ENCODE measurements around the gene ST3GAL3. TPM values are rescaled to one million over a fixed set of nuclear protein-coding genes. Genes with fewer than 3 reads are reported as not detected.

ST3GAL3 gene
- total and polyA plus RNA-seq, 2 experiments from 2014 or later: 6.2 to 6.3 TPM

DNA sequence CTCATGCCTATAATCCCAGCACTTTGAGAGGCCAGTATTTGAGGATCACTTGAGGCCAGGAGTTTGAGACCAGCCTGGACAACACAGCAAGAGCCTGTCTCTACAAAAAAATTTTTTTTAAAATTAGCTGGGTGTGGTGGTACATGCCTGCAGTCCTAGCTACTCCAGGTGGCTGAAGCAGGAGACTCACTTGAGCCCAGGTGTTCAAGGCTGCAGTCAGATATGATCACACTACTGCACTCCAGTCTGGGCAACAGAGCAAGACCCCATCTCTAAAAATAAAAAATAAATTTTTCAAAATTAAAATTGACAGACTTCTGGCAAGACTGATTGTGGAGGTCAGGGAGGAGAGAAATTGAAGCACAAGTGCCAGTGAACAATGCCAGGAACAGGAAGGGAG lies 60.8 kb downstream of the ST3GAL3 start:
- peaks cover 10% of the 10 kb centered on the region for H3K4me1 ChIP-seq (ENCODE audit: insufficient read depth)
- H3K27me3 ChIP-seq: no peaks in the 10 kb centered on the region
- H3K27ac ChIP-seq: no peak overlapping the region
- no peaks in the 10 kb centered on the region for H3K9me3 ChIP-seq (ENCODE audit: low read depth)
- no peak overlapping the region for H3K4me2 ChIP-seq
- H3K9me2 ChIP-seq (replicated peaks; ENCODE audit: insufficient read depth): no peaks in the 10 kb centered on the region
- H3K4me3 ChIP-seq: no peak overlapping the region
- TF ChIP-seq, protein P1, sequence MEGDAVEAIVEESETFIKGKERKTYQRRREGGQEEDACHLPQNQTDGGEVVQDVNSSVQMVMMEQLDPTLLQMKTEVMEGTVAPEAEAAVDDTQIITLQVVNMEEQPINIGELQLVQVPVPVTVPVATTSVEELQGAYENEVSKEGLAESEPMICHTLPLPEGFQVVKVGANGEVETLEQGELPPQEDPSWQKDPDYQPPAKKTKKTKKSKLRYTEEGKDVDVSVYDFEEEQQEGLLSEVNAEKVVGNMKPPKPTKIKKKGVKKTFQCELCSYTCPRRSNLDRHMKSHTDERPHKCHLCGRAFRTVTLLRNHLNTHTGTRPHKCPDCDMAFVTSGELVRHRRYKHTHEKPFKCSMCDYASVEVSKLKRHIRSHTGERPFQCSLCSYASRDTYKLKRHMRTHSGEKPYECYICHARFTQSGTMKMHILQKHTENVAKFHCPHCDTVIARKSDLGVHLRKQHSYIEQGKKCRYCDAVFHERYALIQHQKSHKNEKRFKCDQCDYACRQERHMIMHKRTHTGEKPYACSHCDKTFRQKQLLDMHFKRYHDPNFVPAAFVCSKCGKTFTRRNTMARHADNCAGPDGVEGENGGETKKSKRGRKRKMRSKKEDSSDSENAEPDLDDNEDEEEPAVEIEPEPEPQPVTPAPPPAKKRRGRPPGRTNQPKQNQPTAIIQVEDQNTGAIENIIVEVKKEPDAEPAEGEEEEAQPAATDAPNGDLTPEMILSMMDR (IDR thresholded peaks at IDR 0.05; ENCODE audit: poor library complexity): no peak
- TF ChIP-seq EZH2 (IDR thresholded peaks at IDR 0.05; ENCODE audit: borderline replicate concordance): no peak
- TF ChIP-seq EZH2phosphoT487 (IDR thresholded peaks at IDR 0.05; ENCODE audit: low read depth, severe bottlenecking, unreplicated experiment): no peak
- no peaks in the 10 kb centered on the region for H4K20me1 ChIP-seq (ENCODE audit: insufficient read depth, poor library complexity, severe bottlenecking)
- no peak for DNase-seq (ENCODE audit: low spot score)
- no peaks in the 10 kb centered on the region for H3K36me3 ChIP-seq (replicated peaks; ENCODE audit: insufficient read depth, low read depth)
- no peak overlapping the region for H2AFZ ChIP-seq
- no peaks in the 10 kb centered on the region for H3K79me2 ChIP-seq

DNA sequence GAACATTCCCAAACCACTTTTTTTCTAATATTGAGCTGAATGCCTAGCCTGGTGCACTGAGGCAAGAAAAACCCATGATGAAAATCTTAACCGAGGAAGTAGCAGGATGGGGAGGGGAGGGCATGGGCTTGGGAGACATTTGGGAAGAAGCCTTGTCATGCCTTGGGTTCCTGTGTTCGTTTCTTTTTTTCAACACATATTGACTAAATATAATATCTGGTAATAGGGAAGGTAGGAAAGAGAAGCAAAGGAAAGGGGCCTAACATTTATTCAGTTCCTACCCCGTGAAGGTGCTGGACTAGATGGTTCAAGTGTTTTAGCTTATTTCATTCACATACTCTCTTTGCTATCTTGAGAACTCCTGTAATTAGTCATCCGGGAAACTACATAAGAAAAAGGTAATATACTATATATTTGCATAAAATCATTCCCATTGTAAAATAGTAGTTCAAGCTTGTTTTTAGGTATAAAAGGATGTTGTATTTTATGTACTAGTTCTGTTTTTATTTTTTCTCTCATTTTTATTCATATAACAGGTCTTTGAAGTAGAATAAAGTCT lies 62.1 kb downstream of the ST3GAL3 start:
- Histone ChIP-seq H3K27me3 (no peaks in the 10 kb centered on the region), H3K4me1 (ENCODE audit: insufficient read depth) (peaks cover 10% of the 10 kb centered on the region), H3K4me2 (no peak overlapping the region), H3K4me3 (no peak overlapping the region), H4K20me1 (ENCODE audit: insufficient read depth, poor library complexity, severe bottlenecking) (no peaks in the 10 kb centered on the region), H3K27ac (no peak overlapping the region), H2AFZ (no peak overlapping the region), H3K79me2 (no peaks in the 10 kb centered on the region), H3K9me3 (ENCODE audit: low read depth) (no peaks in the 10 kb centered on the region), H3K9me2 (replicated peaks; ENCODE audit: insufficient read depth) (no peaks in the 10 kb centered on the region), H3K36me3 (replicated peaks; ENCODE audit: insufficient read depth, low read depth) (no peaks in the 10 kb centered on the region)
- DNase-seq (ENCODE audit: low spot score): no peak
- WGBS (ENCODE audit: low lambda C conversion rate, missing lambda C conversion rate): 87% methylated on average over 4 of the region's 4 CpGs
- TF ChIP-seq, protein P1 (IDR thresholded peaks at IDR 0.05; ENCODE audit: poor library complexity): no peak
- TF ChIP-seq EZH2 (IDR thresholded peaks at IDR 0.05; ENCODE audit: borderline replicate concordance) (no peak), EZH2phosphoT487 (IDR thresholded peaks at IDR 0.05; ENCODE audit: low read depth, severe bottlenecking, unreplicated experiment) (no peak)

DNA sequence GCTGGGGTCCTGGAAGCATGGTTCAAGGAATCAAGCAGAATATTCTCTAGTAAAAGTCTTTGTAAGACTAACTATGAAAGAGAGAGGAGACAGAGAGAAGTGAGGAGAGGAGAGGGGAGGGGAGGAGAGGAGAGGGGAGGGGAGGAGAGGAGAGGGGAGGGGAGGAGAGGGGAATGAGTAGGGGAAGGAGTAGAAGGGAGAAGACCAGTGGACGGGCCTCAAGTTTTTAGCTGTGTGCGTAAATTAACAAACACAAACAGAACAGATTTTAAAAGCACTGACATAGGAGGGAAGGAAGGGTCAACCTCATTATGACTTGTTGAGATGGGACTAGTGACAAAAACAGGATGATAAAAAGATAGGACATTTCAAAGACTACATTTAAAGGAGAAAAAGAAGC lies 62.8 kb downstream of the ST3GAL3 start:
- Histone ChIP-seq H3K27me3 (no peaks in the 10 kb centered on the region), H3K4me2 (no peak overlapping the region), H3K4me1 (ENCODE audit: insufficient read depth) (peaks cover 10% of the 10 kb centered on the region), H3K27ac (no peak overlapping the region), H3K4me3 (no peak overlapping the region), H4K20me1 (ENCODE audit: insufficient read depth, poor library complexity, severe bottlenecking) (no peaks in the 10 kb centered on the region), H3K79me2 (no peaks in the 10 kb centered on the region), H3K9me2 (replicated peaks; ENCODE audit: insufficient read depth) (no peaks in the 10 kb centered on the region), H3K9me3 (ENCODE audit: low read depth) (no peaks in the 10 kb centered on the region), H2AFZ (no peak overlapping the region), H3K36me3 (replicated peaks; ENCODE audit: insufficient read depth, low read depth) (no peaks in the 10 kb centered on the region)
- TF ChIP-seq EZH2 (IDR thresholded peaks at IDR 0.05; ENCODE audit: borderline replicate concordance) (no peak), EZH2phosphoT487 (IDR thresholded peaks at IDR 0.05; ENCODE audit: low read depth, severe bottlenecking, unreplicated experiment) (no peak)
- TF ChIP-seq, protein P1 (IDR thresholded peaks at IDR 0.05; ENCODE audit: poor library complexity): no peak
- WGBS (ENCODE audit: low lambda C conversion rate, missing lambda C conversion rate): 100% methylated on average over 1 of the region's 2 CpGs
- no peak for DNase-seq (ENCODE audit: low spot score)

DNA sequence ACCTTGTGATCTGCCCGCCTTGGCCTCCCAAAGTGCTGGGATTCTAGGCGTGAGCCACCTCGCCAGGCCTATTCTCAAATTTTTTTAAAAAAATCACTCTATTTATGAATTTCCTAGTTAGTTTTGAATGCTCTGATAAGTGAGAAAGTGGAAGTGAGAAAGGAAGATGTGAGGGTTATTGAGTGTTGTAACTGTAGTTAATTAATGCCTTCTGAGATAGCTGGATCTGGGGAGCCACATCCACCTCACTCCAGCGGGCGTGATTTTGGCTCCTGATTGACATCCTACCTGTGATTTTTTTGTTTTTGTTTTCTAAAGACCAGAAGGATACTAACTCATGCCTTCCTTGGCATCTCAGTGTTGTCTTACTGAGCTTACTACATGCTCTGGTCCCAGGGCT lies 65.6 kb downstream of the ST3GAL3 start:
- Histone ChIP-seq H3K27me3 (no peaks in the 10 kb centered on the region), H3K4me2 (no peak overlapping the region), H3K9me3 (ENCODE audit: low read depth) (no peaks in the 10 kb centered on the region), H3K4me3 (no peak overlapping the region), H3K79me2 (no peaks in the 10 kb centered on the region), H3K27ac (no peak overlapping the region), H2AFZ (no peak overlapping the region), H3K9me2 (replicated peaks; ENCODE audit: insufficient read depth) (no peaks in the 10 kb centered on the region), H4K20me1 (ENCODE audit: insufficient read depth, poor library complexity, severe bottlenecking) (no peaks in the 10 kb centered on the region), H3K36me3 (replicated peaks; ENCODE audit: insufficient read depth, low read depth) (no peaks in the 10 kb centered on the region), H3K4me1 (ENCODE audit: insufficient read depth) (no peaks in the 10 kb centered on the region)
- no peak for DNase-seq (ENCODE audit: low spot score)
- TF ChIP-seq EZH2 (IDR thresholded peaks at IDR 0.05; ENCODE audit: borderline replicate concordance) (no peak), EZH2phosphoT487 (IDR thresholded peaks at IDR 0.05; ENCODE audit: low read depth, severe bottlenecking, unreplicated experiment) (no peak)
- TF ChIP-seq, protein P1 (IDR thresholded peaks at IDR 0.05; ENCODE audit: poor library complexity): no peak
- WGBS (ENCODE audit: low lambda C conversion rate, missing lambda C conversion rate): 100% methylated on average over 5 of the region's 5 CpGs

Measured in hepatocyte (in vitro differentiated cells).